Skeletal muscle cell (primary cell): ENCODE measurements around the gene FBLN1.
"Not testable (repeated sequence)": the region's sequence is repeated elsewhere in the genome, so short reads cannot be mapped to it uniquely, and the experiment has no call there.

ENCODE experiments used
- DNase-seq: peaks from one replicate; pipeline ENCODE4 v3.0.0-alpha.2; 2010; ENCODE audit warnings: low read depth
- H3K4me3 ChIP-seq: 2 replicates; pipeline ENCODE4 v1.5.1; 2011; ENCODE audit warnings: low read depth, mild to moderate bottlenecking, control low read depth, low read length, moderate library complexity

The FBLN1 gene

DNA sequence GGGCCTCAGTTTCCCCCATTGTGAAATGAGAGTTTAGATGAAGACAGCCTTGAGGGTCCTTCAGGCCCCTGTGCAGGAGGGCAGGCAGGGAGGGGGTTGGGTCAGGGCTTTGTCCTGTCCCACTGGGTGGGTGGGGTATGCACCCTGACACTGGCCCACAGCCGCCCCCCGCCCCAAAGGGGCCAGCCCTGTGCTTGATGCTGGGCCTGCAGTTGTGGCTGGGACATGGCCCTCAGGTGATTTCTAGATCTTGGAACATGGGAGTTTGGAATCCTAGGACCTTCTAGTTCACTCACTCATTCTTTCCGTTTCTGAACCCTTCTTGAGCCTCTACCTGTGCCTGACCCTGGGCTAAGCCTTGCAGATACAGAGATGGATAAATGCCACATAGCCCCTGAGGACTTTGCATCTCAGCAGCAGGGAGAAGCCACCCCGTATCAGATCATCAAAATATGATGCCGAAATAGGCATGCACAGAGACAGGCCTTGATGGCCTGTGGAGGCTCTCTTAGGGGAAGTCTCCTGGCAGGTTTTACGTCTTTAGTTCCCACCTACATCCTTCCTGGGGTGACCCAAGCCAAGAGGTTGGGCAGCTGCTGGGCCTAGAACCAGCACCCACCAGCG, 76.0 kb downstream of the FBLN1 start:
- no peak overlapping the region for H3K4me3 ChIP-seq
- no peak for DNase-seq

DNA sequence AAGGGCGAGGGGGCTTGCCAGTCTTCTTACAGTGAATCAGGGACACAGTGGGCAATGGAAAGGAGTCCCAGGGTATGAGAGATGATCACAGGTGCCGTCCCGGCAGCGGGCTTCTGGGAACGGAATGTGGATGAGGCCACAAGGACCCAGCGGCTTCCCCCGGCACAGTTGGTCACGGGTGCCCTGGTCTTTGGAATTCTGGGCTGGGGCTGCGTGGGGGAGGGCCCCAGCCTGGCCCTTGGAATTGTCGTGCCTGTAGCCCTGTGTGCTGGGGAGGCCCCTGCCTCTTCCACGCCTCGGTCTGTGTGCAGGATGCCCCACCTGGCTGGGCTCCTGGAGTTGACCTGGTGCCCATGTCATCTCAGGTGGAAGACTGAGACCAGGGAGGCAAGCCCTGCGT, 76.6 kb downstream of the FBLN1 start:
- DNase-seq = no peak

DNA sequence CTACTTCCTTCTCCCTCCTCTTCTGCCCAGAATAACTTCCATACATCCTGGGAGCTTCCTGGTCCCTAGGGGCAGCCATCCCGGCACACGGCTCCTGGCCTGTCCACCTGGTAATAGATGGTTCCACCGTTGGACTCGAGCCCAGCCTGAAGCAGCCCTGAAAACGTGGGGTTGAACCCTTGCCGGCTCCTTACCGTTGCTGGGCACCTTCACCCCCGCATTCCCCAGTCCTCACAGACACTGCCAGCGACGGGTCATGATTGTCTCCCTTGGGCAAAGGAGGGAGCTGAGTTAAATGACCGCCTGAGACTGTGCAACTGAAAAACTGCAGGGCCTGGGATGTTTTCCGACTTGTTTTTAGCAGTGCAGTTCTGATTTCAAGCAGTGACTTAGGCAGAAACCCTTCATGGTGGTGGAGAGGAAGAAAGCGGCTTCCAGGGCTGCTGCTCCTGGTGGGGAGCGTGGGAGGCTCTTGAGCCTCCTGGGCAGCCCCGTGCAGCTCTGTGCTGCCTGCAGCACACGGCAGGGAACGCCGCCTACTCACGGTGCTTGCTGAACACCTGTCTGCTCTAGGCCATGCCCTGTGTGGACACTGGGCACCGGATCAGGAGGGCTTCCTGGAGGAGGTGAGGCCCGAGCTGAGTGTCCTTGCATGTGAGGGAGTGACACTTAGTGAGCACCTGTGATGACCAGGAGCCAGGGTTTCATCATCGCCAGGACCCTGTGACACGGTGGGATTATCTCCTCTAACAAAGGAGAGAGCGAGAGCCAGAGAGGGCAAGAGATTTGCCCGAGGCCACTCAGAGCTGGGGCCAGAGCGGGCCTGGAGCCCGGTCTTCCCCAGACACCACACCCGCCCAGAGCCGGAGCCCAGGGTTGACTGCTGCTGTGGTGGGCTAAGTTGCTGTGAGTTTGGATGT, 77.4 kb downstream of the FBLN1 start:
- DNase-seq = no peak
- no peak overlapping the region for H3K4me3 ChIP-seq

More for the DNA sequence above, 76.6 kb downstream of the FBLN1 start:
- no peak overlapping the region for H3K4me3 ChIP-seq

GRCh38 chr22:45580726-45581381, 78.2 kb downstream of the FBLN1 start:
- H3K4me3 ChIP-seq = no peak overlapping the region
- no peak for DNase-seq

DNA sequence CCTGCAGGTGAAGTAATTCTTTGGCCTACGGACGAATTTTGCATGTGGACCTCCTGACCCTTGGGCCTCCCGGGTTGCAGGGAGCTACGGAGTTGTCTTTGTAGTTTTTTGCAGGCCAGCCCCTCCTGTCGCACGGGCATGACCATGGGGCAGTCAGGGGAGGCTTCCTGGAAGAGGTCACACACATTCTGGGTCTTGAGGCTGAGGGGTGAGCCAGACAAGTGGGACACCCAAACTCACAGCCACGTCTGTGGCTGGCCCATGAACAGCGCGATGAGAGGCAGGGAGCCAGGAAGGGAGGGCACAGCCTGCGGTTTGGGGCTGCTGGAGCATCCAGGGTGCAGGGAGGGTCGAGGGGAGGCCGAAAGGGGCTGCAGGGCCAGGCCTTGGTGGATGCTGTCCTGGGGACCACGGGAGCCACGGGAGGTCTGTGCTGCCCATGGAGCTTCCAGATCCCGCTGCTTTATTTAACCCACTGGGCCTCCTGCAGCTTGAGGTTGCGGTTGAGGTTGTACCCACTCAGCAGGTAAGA, 78.9 kb downstream of the FBLN1 start:
- no peak overlapping the region for H3K4me3 ChIP-seq
- no peak for DNase-seq

DNA sequence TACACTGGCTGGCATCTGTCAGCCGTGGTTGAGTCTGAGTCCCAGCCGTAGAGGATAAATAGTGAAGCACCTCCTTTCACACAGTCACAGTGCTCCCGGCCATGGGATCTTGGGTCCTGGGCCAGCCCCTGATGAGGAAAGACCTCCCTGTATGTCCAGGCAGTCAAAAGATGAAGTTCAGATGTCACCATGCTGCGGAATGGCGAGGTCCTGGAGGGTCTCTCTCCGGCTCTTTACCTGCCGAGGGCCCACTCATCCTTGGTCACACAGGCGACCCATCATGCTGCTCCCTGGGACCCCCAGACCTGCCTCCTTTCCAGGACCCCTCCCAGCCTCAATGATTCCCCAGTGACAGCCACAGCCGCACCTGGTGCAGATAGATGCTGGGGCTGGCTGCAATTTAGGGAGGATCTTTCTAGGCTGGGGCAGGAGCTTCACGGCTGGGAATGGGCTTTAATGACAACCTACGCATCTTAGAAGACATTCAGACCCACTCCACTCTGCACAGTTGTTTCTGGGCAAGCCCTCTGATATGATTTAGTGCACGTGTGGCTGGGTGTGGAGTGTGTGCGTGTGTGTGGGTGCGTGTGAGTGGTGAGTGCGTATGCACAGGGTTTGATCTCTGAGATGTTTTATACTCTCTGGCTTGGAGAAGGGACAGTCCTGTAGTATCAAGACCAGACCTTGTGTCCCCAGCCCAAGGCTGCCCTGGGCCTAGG, 79.7 kb downstream of the FBLN1 start:
- H3K4me3 ChIP-seq = no peak overlapping the region
- no peak for DNase-seq

DNA sequence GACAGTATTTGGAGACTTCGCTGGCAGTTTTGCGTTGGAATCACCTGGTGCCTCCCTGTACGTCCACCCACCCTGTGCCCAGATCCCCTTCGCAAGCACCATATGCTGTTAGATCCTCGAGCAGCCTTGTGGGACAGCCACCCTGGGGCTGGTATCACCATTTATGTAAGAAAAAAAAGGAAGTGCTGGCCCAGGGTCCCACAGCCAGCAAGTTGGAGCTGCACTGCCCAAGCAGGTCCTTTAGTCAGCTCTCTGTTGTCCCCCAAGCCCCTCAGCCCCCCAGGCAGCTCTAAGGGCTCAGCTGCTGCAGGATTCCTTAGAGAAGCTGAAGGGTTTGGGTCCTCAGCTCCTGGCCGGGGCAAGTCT, 80.3 kb downstream of the FBLN1 start:
- H3K4me3 ChIP-seq = no peak overlapping the region
- no peak for DNase-seq

DNA sequence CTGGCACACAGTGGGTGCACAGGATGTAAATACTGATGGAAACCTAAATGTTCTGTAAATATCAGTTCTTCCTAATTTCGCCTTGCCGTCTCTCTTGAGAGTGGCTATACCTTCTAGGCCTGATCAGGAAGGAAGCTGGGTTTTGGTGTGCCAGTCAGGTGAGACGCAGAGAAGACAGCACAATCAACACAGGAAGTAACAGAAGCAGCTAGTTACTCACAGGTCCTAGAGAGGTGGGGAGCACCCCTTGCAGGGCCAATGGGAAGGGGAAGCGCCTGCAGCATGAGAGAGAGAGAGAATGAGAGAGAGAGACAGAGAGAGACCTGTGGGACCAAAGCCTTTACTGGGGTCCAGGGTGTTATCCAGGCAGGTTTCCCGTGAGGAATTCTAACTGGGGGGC, 80.8 kb downstream of the FBLN1 start:
- no peak overlapping the region for H3K4me3 ChIP-seq
- no peak for DNase-seq

GRCh38 chr22:45584121-45584570, 81.5 kb downstream of the FBLN1 start:
- DNase-seq = peak; percentile 23
- H3K4me3 ChIP-seq = no peak overlapping the region

GRCh38 chr22:45584621-45585436, 82.1 kb downstream of the FBLN1 start:
- DNase-seq = no peak
- H3K4me3 ChIP-seq = no peak overlapping the region

GRCh38 chr22:45585437-45585755, 82.7 kb downstream of the FBLN1 start:
- H3K4me3 ChIP-seq = no peak overlapping the region
- DNase-seq = peak; percentile 25

- H3K4me3 ChIP-seq = no peak overlapping the region
- no peak for DNase-seq
Measured at GRCh38 chr22:45585946-45586540, 83.4 kb downstream of the FBLN1 start.

DNA sequence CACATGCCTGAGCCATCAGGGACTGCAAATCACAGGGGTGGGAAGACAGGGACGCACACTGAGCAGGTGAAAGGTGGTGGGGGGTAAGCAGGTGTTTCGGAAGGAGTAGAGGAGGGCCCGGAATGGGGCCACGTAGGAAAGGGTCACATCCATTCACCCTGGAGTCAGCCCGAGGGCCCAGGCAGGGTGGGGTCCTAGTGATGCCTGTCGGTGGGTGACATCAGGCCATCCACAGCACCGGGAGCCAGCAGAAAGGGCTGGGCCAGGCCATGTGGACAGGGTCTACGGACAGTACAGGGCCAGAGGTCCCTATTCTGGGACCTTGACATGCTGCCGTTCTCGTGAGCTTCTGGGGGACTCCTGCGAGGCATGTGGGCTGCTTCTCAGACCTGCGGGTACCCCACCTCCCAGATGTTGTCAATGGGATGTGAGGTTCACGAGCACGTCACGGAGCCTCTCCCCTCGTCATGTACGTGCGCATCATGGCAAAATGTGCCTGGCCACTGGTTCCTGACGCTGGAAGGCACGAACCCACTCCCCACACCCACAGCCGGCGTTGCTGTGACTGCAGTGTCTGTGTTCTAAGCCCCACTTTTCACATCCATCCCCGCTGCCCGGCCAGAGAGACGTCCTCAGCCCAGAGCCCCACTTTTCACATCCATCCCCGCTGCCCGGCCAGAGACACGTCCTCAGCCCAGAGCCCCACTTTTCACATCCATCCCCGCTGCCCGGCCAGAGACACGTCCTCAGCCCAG, 84.1 kb downstream of the FBLN1 start:
- no peak overlapping the region for H3K4me3 ChIP-seq
- DNase-seq = no peak

- no peak overlapping the region for H3K4me3 ChIP-seq
- DNase-seq = no peak
Measured at GRCh38 chr22:45587638-45588505, 85.2 kb downstream of the FBLN1 start.

DNA sequence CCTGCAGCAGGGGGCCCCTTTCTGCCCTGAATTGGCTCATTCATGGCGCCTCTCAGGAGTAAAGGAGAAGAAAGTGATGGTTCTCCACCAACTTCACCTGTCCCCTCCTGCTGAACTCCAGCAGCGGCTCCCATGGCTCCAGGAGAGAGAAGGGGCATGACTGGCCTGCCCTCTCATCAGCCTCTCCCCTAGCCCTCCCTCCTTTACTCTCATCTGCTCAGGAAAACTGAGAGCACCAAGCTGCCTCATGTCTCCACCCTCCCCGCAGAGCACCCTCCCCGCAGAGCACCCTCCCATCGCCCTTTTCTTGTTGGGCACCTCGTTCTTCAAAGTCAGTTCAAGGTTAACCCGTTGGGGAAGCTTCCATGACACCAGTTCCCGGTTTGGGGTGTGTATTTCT, 86.9 kb downstream of the FBLN1 start:
- H3K4me3 ChIP-seq = no peak overlapping the region
- DNase-seq = no peak

- H3K4me3 ChIP-seq = no peak overlapping the region
- DNase-seq = no peak
Measured at GRCh38 chr22:45590262-45590661, 87.6 kb downstream of the FBLN1 start.

DNA sequence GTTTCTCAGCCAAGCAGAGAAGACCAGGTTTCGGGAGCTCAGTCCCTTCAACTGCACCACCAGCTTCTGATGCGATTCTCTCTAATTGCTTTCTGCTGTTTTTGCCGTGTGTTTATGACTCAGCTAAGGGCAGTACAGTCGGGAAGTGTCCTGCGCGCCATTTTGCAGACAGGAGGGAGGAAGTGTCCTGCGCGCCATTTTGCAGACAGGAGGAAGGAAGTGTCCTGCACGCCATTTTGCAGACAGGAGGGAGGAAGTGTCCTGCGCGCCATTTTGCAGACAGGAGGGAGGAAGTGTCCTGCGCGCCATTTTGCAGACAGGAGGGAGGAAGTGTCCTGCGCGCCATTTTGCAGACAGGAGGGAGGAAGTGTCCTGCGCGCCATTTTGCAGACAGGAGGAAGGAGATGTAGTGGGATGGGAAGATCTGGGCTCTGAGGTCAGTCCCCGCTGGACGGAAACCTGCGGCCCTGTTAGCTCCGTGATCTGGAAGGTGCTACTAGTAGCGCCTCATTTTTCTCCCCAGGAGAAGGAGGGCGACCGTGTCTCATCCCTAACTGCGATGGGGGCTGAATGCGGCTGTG, 89.0 kb downstream of the FBLN1 start:
- not testable (repeated sequence) for H3K4me3 ChIP-seq, DNase-seq
